GM23338 (cell line): ENCODE results near the gene CRYBG1. TPM values are rescaled to one million over a fixed set of nuclear protein-coding genes. Genes with fewer than 3 reads are reported as not detected.
"Not testable (repeated sequence)": the region's sequence is repeated elsewhere in the genome, so short reads cannot be mapped to it uniquely, and the experiment has no call there.

Source experiments
- ATAC-seq: fragments of 200-7000 bp; cut with Tn5 transposase; 3 replicates; pipeline ENCODE4 v1.9.1; 2020
- DNase-seq: peaks from one replicate; pipeline ENCODE4 v3.0.0-alpha.2; 2015; ENCODE audit warnings: low spot score
- H2AFZ ChIP-seq: fragments of 200-600 bp; sonication (generic); 2 replicates; pipeline ENCODE4 v1.8.0; 2016; ENCODE audit warnings: antibody characterized with exemption, mild to moderate bottlenecking, moderate library complexity
- H3F3A ChIP-seq: fragments of 200-600 bp; sonication (generic); replicated peaks from 2 replicates; pipeline ENCODE4 v1.8.0; 2017; ENCODE audit warnings: antibody characterized with exemption, mixed run types, low read depth
- H3K27ac ChIP-seq: fragments of 200-600 bp; sonication (generic); 2 replicates; pipeline ENCODE4 v1.6.1; 2016; ENCODE audit warnings: low read depth
- H3K27me3 ChIP-seq: fragments of 200-600 bp; sonication (generic); 2 replicates; pipeline ENCODE4 v1.8.0; 2016; ENCODE audit warnings: mild to moderate bottlenecking, mixed run types, moderate library complexity; ENCODE audit not compliant: insufficient read depth
- H3K36me3 ChIP-seq: fragments of 200-600 bp; sonication (generic); 2 replicates; pipeline ENCODE4 v1.8.0; 2016; ENCODE audit warnings: mild to moderate bottlenecking; ENCODE audit not compliant: insufficient read depth
- H3K4me1 ChIP-seq: fragments of 200-600 bp; sonication (generic); 2 replicates; pipeline ENCODE4 v1.8.0; 2016; ENCODE audit warnings: mild to moderate bottlenecking, moderate library complexity; ENCODE audit not compliant: insufficient read depth
- H3K4me2 ChIP-seq: fragments of 200-600 bp; sonication (generic); 2 replicates; pipeline ENCODE4 v1.7.1; 2017; ENCODE audit warnings: mixed run types
- H3K4me3 ChIP-seq: fragments of 200-600 bp; sonication (generic); 2 replicates; pipeline ENCODE4 v1.6.1; 2016; ENCODE audit warnings: mixed run types
- H3K79me2 ChIP-seq: fragments of 200-600 bp; sonication (generic); replicated peaks from 2 replicates; pipeline ENCODE4 v1.8.0; 2017; ENCODE audit warnings: mild to moderate bottlenecking; ENCODE audit not compliant: insufficient read depth
- H3K9me2 ChIP-seq: fragments of 200-600 bp; sonication (generic); 2 replicates; pipeline ENCODE4 v1.8.0; 2017; ENCODE audit not compliant: insufficient read depth
- H4K20me1 ChIP-seq: fragments of 200-600 bp; sonication (generic); replicated peaks from 2 replicates; pipeline ENCODE4 v1.8.0; 2017; ENCODE audit warnings: mild to moderate bottlenecking; ENCODE audit not compliant: insufficient read depth
- H3K27ac Mint-ChIP-seq: 2 replicates; pipeline ENCODE4 v1.8.0; 2020; ENCODE audit warnings: inconsistent platforms, mild to moderate bottlenecking, moderate library complexity, mixed read lengths
- H3K27me3 Mint-ChIP-seq: 3 replicates; pipeline ENCODE4 v1.8.0; 2022; ENCODE audit warnings: low read depth, mild to moderate bottlenecking, moderate library complexity, mixed read lengths, inconsistent platforms; ENCODE audit not compliant: insufficient read depth, poor library complexity
- H3K36me3 Mint-ChIP-seq: 3 replicates; pipeline ENCODE4 v1.8.0; 2021; ENCODE audit warnings: low read depth, mild to moderate bottlenecking, inconsistent platforms, moderate library complexity, mixed read lengths
- H3K4me1 Mint-ChIP-seq: 3 replicates; pipeline ENCODE4 v1.8.0; 2020; ENCODE audit warnings: mild to moderate bottlenecking, inconsistent platforms, mixed read lengths
- H3K4me3 Mint-ChIP-seq: 3 replicates; pipeline ENCODE4 v1.8.0; 2021; ENCODE audit warnings: moderate library complexity, mild to moderate bottlenecking, inconsistent platforms, mixed read lengths
- H3K9me3 Mint-ChIP-seq: 3 replicates; pipeline ENCODE4 v1.8.0; 2020; ENCODE audit warnings: moderate library complexity, mild to moderate bottlenecking, inconsistent platforms, mixed read lengths
- JUNB ChIP-seq: IDR thresholded peaks from one replicate; pipeline ENCODE4 v1.6.1; 2016; ENCODE audit warnings: antibody characterized with exemption; ENCODE audit not compliant: unreplicated experiment
- NANOG ChIP-seq: IDR thresholded peaks from 2 replicates; pipeline ENCODE4 v1.6.1; 2016; ENCODE audit warnings: antibody characterized with exemption, borderline replicate concordance
- STAT1 ChIP-seq: IDR thresholded peaks from one replicate; pipeline ENCODE4 v1.6.1; 2016; ENCODE audit warnings: antibody characterized with exemption; ENCODE audit not compliant: unreplicated experiment
- ZNF331 ChIP-seq: fragments of 250-450 bp; sonication (Bioruptor Pico); IDR thresholded peaks from 2 replicates; pipeline ENCODE4 v1.5.0; 2020; ENCODE audit warnings: low read depth, mild to moderate bottlenecking, moderate library complexity
- ZNF462 ChIP-seq: fragments of 250-450 bp; sonication (Bioruptor Pico); IDR thresholded peaks from 2 replicates; pipeline ENCODE4 v1.5.0; 2020; ENCODE audit warnings: mild to moderate bottlenecking, moderate library complexity
- polyA plus RNA-seq: library from polyadenylated mRNA; unstranded; fragments of >200 nt; fragmentation: Nextera tagmentation; extraction: Ambion mirVana; gene quantifications from 2 replicates; pipeline ENCODE4 v1.2.1, GENCODE V29; 2016
- total RNA-seq: library from RNA; depleted of rRNA; stranded (reverse); fragments of >200 nt; shearing (Covaris generic); gene quantifications from 2 replicates; pipeline ENCODE4 v1.2.3, GENCODE V29; 2014
- TF ChIP-seq, protein P1 (sequence below), 2 experiments: fragments of 200-600 bp in 1 of 2; sonication (generic) in 1 of 2; conservative IDR thresholded peaks; 2 replicates each; pipeline versions ENCODE4 v1.5.1 to v1.6.1; 2016 to 2017; ENCODE audit warnings: antibody characterized with exemption in 2 of 2, low read depth in 2 of 2, mild to moderate bottlenecking in 2 of 2, moderate library complexity in 1 of 2
- TF ChIP-seq, protein P2 (sequence below): IDR thresholded peaks from one replicate; pipeline ENCODE4 v1.6.1; 2018; ENCODE audit warnings: antibody characterized with exemption; ENCODE audit not compliant: unreplicated experiment

Gene CRYBG1
- total and polyA plus RNA-seq, 2 experiments from 2014 or later = 3.7 to 17.2 TPM

DNA sequence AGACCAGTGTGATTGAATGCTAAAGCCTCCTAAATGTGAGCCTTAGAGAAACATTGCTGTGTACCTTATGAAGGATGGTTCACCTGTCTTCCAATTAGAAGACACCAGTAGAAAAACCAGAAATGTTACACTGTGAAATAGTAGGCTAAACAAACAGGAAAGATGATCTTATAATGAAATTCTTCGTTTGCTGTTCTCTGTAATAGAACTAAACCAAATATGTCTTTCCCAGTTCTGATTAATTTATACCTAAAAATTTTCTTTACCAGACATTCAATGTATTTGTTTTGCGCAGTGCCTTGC, 154.0 kb downstream of the CRYBG1 start:
- H3K9me2 ChIP-seq = no peaks in the 10 kb centered on the region
- Mint-ChIP-seq H3K4me3 (no peak overlapping the region), H3K36me3 (no peaks in the 10 kb centered on the region; the same call in 2 of the 3 replicates), H3K9me3 (no peaks in the 10 kb centered on the region), H3K4me1 (peaks cover 24% of the 10 kb centered on the region), H3K27me3 (peaks cover 47% of the 10 kb centered on the region), H3K27ac (no peak overlapping the region)
- 0 out of 2 replicates have a peak, but pooled peaks cover 6% of the 10 kb centered on the region for H4K20me1 ChIP-seq
- H3K36me3 ChIP-seq = no peaks in the 10 kb centered on the region
- TF ChIP-seq, protein P1, sequence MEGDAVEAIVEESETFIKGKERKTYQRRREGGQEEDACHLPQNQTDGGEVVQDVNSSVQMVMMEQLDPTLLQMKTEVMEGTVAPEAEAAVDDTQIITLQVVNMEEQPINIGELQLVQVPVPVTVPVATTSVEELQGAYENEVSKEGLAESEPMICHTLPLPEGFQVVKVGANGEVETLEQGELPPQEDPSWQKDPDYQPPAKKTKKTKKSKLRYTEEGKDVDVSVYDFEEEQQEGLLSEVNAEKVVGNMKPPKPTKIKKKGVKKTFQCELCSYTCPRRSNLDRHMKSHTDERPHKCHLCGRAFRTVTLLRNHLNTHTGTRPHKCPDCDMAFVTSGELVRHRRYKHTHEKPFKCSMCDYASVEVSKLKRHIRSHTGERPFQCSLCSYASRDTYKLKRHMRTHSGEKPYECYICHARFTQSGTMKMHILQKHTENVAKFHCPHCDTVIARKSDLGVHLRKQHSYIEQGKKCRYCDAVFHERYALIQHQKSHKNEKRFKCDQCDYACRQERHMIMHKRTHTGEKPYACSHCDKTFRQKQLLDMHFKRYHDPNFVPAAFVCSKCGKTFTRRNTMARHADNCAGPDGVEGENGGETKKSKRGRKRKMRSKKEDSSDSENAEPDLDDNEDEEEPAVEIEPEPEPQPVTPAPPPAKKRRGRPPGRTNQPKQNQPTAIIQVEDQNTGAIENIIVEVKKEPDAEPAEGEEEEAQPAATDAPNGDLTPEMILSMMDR (conservative IDR thresholded peaks at IDR 0.05; ENCODE audit: low read depth in 2 of 2) = no peak
- TF ChIP-seq JUNB = no peak
- no peak for TF ChIP-seq ZNF462
- no peak for TF ChIP-seq ZNF331
- TF ChIP-seq, protein P2, sequence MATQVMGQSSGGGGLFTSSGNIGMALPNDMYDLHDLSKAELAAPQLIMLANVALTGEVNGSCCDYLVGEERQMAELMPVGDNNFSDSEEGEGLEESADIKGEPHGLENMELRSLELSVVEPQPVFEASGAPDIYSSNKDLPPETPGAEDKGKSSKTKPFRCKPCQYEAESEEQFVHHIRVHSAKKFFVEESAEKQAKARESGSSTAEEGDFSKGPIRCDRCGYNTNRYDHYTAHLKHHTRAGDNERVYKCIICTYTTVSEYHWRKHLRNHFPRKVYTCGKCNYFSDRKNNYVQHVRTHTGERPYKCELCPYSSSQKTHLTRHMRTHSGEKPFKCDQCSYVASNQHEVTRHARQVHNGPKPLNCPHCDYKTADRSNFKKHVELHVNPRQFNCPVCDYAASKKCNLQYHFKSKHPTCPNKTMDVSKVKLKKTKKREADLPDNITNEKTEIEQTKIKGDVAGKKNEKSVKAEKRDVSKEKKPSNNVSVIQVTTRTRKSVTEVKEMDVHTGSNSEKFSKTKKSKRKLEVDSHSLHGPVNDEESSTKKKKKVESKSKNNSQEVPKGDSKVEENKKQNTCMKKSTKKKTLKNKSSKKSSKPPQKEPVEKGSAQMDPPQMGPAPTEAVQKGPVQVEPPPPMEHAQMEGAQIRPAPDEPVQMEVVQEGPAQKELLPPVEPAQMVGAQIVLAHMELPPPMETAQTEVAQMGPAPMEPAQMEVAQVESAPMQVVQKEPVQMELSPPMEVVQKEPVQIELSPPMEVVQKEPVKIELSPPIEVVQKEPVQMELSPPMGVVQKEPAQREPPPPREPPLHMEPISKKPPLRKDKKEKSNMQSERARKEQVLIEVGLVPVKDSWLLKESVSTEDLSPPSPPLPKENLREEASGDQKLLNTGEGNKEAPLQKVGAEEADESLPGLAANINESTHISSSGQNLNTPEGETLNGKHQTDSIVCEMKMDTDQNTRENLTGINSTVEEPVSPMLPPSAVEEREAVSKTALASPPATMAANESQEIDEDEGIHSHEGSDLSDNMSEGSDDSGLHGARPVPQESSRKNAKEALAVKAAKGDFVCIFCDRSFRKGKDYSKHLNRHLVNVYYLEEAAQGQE = no peak
- no peak for TF ChIP-seq STAT1
- no peak for TF ChIP-seq NANOG
- peaks cover 30% of the 10 kb centered on the region for H3K4me1 ChIP-seq
- H3K79me2 ChIP-seq = no peaks in the 10 kb centered on the region
- H3K4me2 ChIP-seq = peak overlapping the region; percentile 99; the same call in 1 of the 2 replicates
- H3K27ac ChIP-seq = no peak overlapping the region
- ATAC-seq (no peak), DNase-seq (no peak)
- H2AFZ ChIP-seq = no peak overlapping the region
- H3K27me3 ChIP-seq = peaks cover 53% of the 10 kb centered on the region
- peaks cover 9% of the 10 kb centered on the region for H3F3A ChIP-seq
- H3K4me3 ChIP-seq = no peak overlapping the region

GRCh38 chr6:106515582-106515981, 155.1 kb downstream of the CRYBG1 start:
- not testable (repeated sequence) for H3K79me2 ChIP-seq, H3K9me3 Mint-ChIP-seq, H3K4me3 ChIP-seq, DNase-seq, H3K4me3 Mint-ChIP-seq, ATAC-seq, H3K9me2 ChIP-seq, H4K20me1 ChIP-seq, H2AFZ ChIP-seq, H3K4me2 ChIP-seq, H3K36me3 ChIP-seq, H3K36me3 Mint-ChIP-seq, H3K27ac ChIP-seq, H3F3A ChIP-seq, H3K27ac Mint-ChIP-seq
- peaks cover 24% of the 10 kb centered on the region for H3K4me1 Mint-ChIP-seq
- peaks cover 36% of the 10 kb centered on the region for H3K27me3 Mint-ChIP-seq
- Histone ChIP-seq H3K4me1 (peaks cover 30% of the 10 kb centered on the region), H3K27me3 (peaks cover 43% of the 10 kb centered on the region)
